ENCODE measurements around the gene PAQR4. TPM values are rescaled to one million over a fixed set of nuclear protein-coding genes. Genes with fewer than 3 reads are reported as not detected.

The PAQR4 gene
- total RNA-seq, 3 donors from 2014 or later (not counting 1 experiment from before 2014, with no cell fraction given) = 2.9 to 4.4 (median 3.5) TPM

GRCh38 chr16:2971985-2972784 lies 3.0 kb downstream of the PAQR4 start:
- intact Hi-C loops (cut with micrococcal nuclease) = no loop called here
- H3K4me3 ChIP-seq (ENCODE audit: low read length) = no peak overlapping the region
- ATAC-seq (no peak), DNase-seq (no peak)
- H3K4me1 Mint-ChIP-seq = peaks cover 10 to 18% of the 10 kb centered on the region in 2 donors
- no peaks in the 10 kb centered on the region for H3K36me3 Mint-ChIP-seq
- no peaks in the 10 kb centered on the region for H3K9me3 ChIP-seq (ENCODE audit: control insufficient read depth, insufficient read depth, low read length)
- peaks cover 32% of the 10 kb centered on the region for H3K4me1 ChIP-seq (ENCODE audit: control insufficient read depth, insufficient read depth, low read length)
- no peak overlapping the region for H3K27ac ChIP-seq (ENCODE audit: low read length)
- H3K27ac Mint-ChIP-seq = no peak overlapping the region
- H3K4me3 Mint-ChIP-seq = peak overlapping the region; percentile 45
- no peak for TF ChIP-seq CTCF (IDR thresholded peaks at IDR 0.05)
- peaks cover 15% of the 10 kb centered on the region for H3K27me3 ChIP-seq (ENCODE audit: control insufficient read depth, insufficient read depth, low read length)
- H3K9me3 Mint-ChIP-seq = no peaks in the 10 kb centered on the region
- H3K27me3 Mint-ChIP-seq (ENCODE audit: low read depth in 2 of 2) = peaks cover 6 to 10% of the 10 kb centered on the region in 2 donors
- no peaks in the 10 kb centered on the region for H3K36me3 ChIP-seq (ENCODE audit: control insufficient read depth, insufficient read depth, low read length)
- WGBS (ENCODE audit: insufficient coverage) = 83% methylated on average over 15 of the region's 15 CpGs

GRCh38 chr16:2973093-2973492 lies 3.9 kb downstream of the PAQR4 start:
- ATAC-seq (no peak), DNase-seq (no peak)
- 93% methylated on average over 5 of the region's 5 CpGs for WGBS (ENCODE audit: insufficient coverage)
- Mint-ChIP-seq H3K27ac (no peak overlapping the region), H3K9me3 (no peaks in the 10 kb centered on the region), H3K36me3 (no peaks in the 10 kb centered on the region), H3K4me1 (peaks cover 7 to 15% of the 10 kb centered on the region in 2 donors), H3K4me3 (no peak overlapping the region), H3K27me3 (ENCODE audit: low read depth in 2 of 2) (peaks cover 3 to 5% of the 10 kb centered on the region in 2 donors)
- TF ChIP-seq CTCF (IDR thresholded peaks at IDR 0.05) = no peak
- Histone ChIP-seq H3K27me3 (ENCODE audit: control insufficient read depth, insufficient read depth, low read length) (peaks cover 8% of the 10 kb centered on the region), H3K27ac (ENCODE audit: low read length) (no peak overlapping the region), H3K9me3 (ENCODE audit: control insufficient read depth, insufficient read depth, low read length) (no peaks in the 10 kb centered on the region), H3K36me3 (ENCODE audit: control insufficient read depth, insufficient read depth, low read length) (no peaks in the 10 kb centered on the region), H3K4me3 (ENCODE audit: low read length) (no peak overlapping the region), H3K4me1 (ENCODE audit: control insufficient read depth, insufficient read depth, low read length) (peaks cover 25% of the 10 kb centered on the region)
- intact Hi-C loops (cut with micrococcal nuclease) = no loop called here

- H3K27me3 Mint-ChIP-seq (ENCODE audit: low read depth in 2 of 2) = no peaks in the 10 kb centered on the region
- Histone ChIP-seq H3K4me3 (ENCODE audit: low read length) (no peak overlapping the region), H3K36me3 (ENCODE audit: control insufficient read depth, insufficient read depth, low read length) (no peaks in the 10 kb centered on the region), H3K27me3 (ENCODE audit: control insufficient read depth, insufficient read depth, low read length) (peaks cover 1% of the 10 kb centered on the region), H3K4me1 (ENCODE audit: control insufficient read depth, insufficient read depth, low read length) (peaks cover 18% of the 10 kb centered on the region), H3K27ac (ENCODE audit: low read length) (no peak overlapping the region), H3K9me3 (ENCODE audit: control insufficient read depth, insufficient read depth, low read length) (no peaks in the 10 kb centered on the region)
- intact Hi-C loops (cut with micrococcal nuclease) = no loop called here
- H3K4me3 Mint-ChIP-seq = no peak overlapping the region
- no peak overlapping the region for H3K27ac Mint-ChIP-seq
- ATAC-seq = no peak
- WGBS (ENCODE audit: insufficient coverage) = 89% methylated on average over 17 of the region's 17 CpGs
- no peaks in the 10 kb centered on the region for H3K9me3 Mint-ChIP-seq
- TF ChIP-seq CTCF (IDR thresholded peaks at IDR 0.05) = no peak
- H3K36me3 Mint-ChIP-seq = no peaks in the 10 kb centered on the region
- DNase-seq = no peak
- peaks cover under 1 to 8% of the 10 kb centered on the region in 2 donors for H3K4me1 Mint-ChIP-seq
Measured at GRCh38 chr16:2973605-2974318, 4.6 kb downstream of the PAQR4 start.

All from natural killer cell (primary cell).